ENCODE data around the gene FBXO44. TPM values are rescaled to one million over a fixed set of nuclear protein-coding genes. Genes with fewer than 3 reads are reported as not detected.

The FBXO44 gene
- total RNA-seq, 4 donors from 2014 or later, result 17.2 to 56.3 (median 28.1) TPM

DNA sequence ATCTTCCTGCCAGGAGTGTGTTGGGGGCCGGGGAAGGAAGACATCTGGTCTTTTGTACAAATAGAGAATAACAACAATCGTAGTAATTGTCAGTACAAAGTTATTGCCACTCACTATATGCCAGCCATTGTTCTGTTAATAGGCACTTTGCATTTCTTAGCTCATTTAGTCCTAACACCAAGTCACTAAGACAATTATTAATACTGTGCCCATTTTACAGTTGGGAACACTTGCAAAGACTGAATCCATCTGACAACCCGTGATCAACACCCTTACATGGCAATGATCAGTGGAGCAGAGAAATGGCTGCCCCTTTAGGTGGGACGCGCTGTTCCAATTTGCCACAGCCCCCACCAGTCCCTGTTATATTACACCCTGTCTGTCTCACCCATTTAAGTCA, 33.8 kb upstream of the FBXO44 start:
- H3K27ac ChIP-seq, result no peak overlapping the region
- no peaks in the 10 kb centered on the region for H3K9me3 ChIP-seq
- no peaks in the 10 kb centered on the region for H3K4me1 ChIP-seq
- TF ChIP-seq, protein P1, sequence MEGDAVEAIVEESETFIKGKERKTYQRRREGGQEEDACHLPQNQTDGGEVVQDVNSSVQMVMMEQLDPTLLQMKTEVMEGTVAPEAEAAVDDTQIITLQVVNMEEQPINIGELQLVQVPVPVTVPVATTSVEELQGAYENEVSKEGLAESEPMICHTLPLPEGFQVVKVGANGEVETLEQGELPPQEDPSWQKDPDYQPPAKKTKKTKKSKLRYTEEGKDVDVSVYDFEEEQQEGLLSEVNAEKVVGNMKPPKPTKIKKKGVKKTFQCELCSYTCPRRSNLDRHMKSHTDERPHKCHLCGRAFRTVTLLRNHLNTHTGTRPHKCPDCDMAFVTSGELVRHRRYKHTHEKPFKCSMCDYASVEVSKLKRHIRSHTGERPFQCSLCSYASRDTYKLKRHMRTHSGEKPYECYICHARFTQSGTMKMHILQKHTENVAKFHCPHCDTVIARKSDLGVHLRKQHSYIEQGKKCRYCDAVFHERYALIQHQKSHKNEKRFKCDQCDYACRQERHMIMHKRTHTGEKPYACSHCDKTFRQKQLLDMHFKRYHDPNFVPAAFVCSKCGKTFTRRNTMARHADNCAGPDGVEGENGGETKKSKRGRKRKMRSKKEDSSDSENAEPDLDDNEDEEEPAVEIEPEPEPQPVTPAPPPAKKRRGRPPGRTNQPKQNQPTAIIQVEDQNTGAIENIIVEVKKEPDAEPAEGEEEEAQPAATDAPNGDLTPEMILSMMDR (IDR thresholded peaks at IDR 0.05), result no peak
- TF ChIP-seq EP300 (IDR thresholded peaks at IDR 0.05), result no peak
- TF ChIP-seq POLR2AphosphoS5 (IDR thresholded peaks at IDR 0.05), result no peak
- no peak for TF ChIP-seq POLR2A (IDR thresholded peaks at IDR 0.05)
- 78% methylated on average over 5 of the region's 5 CpGs for WGBS
- no peak for DNase-seq (ENCODE audit: low spot score in 2 of 2)
- H3K36me3 ChIP-seq, result no peaks in the 10 kb centered on the region
- H3K4me3 ChIP-seq, result no peak overlapping the region
- peaks cover 61% of the 10 kb centered on the region for H3K27me3 ChIP-seq

DNA sequence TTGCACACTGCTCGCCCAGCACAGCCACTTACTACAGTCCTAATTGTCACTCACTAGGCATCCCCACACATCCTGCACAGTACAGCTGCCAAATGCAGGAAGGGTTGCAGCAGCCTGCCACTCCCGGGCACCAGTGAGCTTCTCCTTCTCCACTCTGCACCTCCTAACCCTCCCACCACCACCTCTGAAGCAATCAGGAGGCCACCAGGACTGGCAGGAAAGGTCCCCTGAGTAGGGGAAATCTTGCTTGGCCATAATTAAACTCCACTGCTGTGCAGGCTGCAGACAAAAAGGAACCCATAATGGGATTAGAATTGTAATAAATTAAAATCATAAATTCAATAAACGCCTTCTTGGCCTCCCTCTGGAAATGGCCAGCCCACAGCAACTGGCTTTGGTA, 32.3 kb upstream of the FBXO44 start:
- Histone ChIP-seq H3K4me3 (no peak overlapping the region), H3K27ac (no peak overlapping the region), H3K4me1 (no peaks in the 10 kb centered on the region), H3K36me3 (no peaks in the 10 kb centered on the region), H3K9me3 (no peaks in the 10 kb centered on the region), H3K27me3 (peaks cover 63% of the 10 kb centered on the region)
- no peak for DNase-seq (ENCODE audit: low spot score in 2 of 2)
- no peak for TF ChIP-seq POLR2AphosphoS5 (IDR thresholded peaks at IDR 0.05)
- TF ChIP-seq EP300 (IDR thresholded peaks at IDR 0.05), result no peak
- TF ChIP-seq POLR2A (IDR thresholded peaks at IDR 0.05), result no peak
- TF ChIP-seq, protein P1 (IDR thresholded peaks at IDR 0.05), result no peak
- 49% methylated on average over 3 of the region's 3 CpGs for WGBS

DNA sequence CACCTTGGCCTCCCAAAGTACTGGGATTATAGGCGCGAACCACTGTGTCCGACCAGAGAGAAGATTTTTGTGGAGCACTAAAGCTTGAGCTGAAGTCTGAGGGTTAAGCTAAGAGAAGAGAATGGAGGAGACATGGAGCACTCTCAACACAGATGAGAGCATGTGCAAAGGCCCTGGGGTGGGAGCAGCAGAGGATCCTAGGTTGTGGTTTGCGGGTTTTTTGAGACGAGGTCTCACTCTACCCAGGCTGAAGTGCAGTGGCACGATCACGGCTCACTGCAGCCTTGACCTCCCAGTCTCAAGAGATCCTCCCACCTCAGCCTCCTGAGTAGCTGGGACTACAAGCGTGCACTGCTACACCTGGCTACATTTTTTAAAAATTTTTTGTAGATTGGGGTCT, 31.0 kb upstream of the FBXO44 start:
- Histone ChIP-seq H3K4me1 (no peaks in the 10 kb centered on the region), H3K36me3 (no peaks in the 10 kb centered on the region), H3K27ac (no peak overlapping the region), H3K4me3 (no peak overlapping the region), H3K9me3 (no peaks in the 10 kb centered on the region), H3K27me3 (peaks cover 69% of the 10 kb centered on the region)
- 86% methylated on average over 8 of the region's 8 CpGs for WGBS
- DNase-seq (ENCODE audit: low spot score in 2 of 2), result no peak
- no peak for TF ChIP-seq POLR2A (IDR thresholded peaks at IDR 0.05)

DNA sequence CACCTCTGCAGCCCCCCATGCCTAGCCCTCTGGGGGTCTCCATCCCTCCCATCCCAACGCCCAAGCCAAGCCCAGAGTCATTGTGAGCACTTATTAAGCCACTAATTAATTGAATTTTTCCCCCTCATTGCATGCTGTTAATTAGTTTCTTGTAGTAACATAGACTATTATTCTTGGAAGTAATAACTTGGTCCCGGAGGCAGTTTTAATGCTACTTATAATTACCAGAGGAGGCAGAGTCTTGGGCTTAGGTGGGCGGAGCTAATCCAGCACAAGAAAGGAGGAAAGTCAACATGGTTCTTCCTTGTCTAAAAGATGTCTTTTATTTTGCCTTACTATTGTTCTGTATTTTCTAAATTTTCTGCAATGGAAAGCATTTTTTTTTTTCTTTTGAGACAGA, 28.1 kb upstream of the FBXO44 start:
- Histone ChIP-seq H3K9me3 (no peaks in the 10 kb centered on the region), H3K4me1 (no peaks in the 10 kb centered on the region), H3K27me3 (peaks cover 67% of the 10 kb centered on the region), H3K27ac (no peak overlapping the region), H3K4me3 (no peak overlapping the region), H3K36me3 (no peaks in the 10 kb centered on the region)
- DNase-seq (ENCODE audit: low spot score in 2 of 2), result no peak
- WGBS, result 52% methylated on average over 3 of the region's 3 CpGs
- TF ChIP-seq POLR2A (IDR thresholded peaks at IDR 0.05) (no peak), POLR2AphosphoS5 (IDR thresholded peaks at IDR 0.05) (no peak), EP300 (IDR thresholded peaks at IDR 0.05) (no peak)
- TF ChIP-seq, protein P1 (IDR thresholded peaks at IDR 0.05), result no peak

DNA sequence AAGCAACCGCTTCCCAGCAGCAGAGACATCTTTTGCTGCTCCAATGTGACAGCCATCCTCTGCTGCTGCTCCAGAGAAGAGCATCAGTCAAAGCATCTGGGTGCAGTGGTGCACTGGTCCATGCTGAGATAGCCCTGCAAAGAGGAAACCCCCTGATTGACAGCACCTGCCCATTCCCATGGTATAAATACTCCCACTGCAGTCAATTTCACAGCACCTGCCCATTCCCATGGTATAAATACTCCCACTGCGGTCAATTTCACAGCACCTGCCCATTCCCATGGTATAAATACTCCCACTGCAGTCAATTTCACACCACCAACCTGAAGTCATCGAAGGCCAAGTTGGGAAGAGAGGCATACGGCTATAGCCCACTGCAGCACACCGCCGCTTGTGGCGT, 25.9 kb upstream of the FBXO44 start:
- Histone ChIP-seq H3K4me3 (no peak overlapping the region), H3K27ac (no peak overlapping the region), H3K4me1 (no peaks in the 10 kb centered on the region), H3K27me3 (peaks cover 60% of the 10 kb centered on the region), H3K36me3 (no peaks in the 10 kb centered on the region), H3K9me3 (no peaks in the 10 kb centered on the region)
- WGBS, result 94% methylated on average over 6 of the region's 7 CpGs
- no peak for DNase-seq (ENCODE audit: low spot score in 2 of 2)
- TF ChIP-seq, protein P1 (IDR thresholded peaks at IDR 0.05), result no peak
- TF ChIP-seq POLR2AphosphoS5 (IDR thresholded peaks at IDR 0.05), result no peak
- TF ChIP-seq EP300 (IDR thresholded peaks at IDR 0.05), result no peak
- no peak for TF ChIP-seq POLR2A (IDR thresholded peaks at IDR 0.05)
